KOPT-K1 (cell line): ENCODE data around the gene METRN.

Experiments
- H3K27ac ChIP-seq: fragments of 200-600 bp; sonication (generic); 2 replicates; pipeline ENCODE4 v1.5.1; 2016; ENCODE audit warnings: antibody characterized with exemption, mild to moderate bottlenecking, low read depth, low read length; ENCODE audit not compliant: poor library complexity, severe bottlenecking
- H3K36me3 ChIP-seq: fragments of 200-600 bp; sonication (generic); 2 replicates; pipeline ENCODE4 v1.5.1; 2017; ENCODE audit warnings: antibody characterized with exemption, mild to moderate bottlenecking, low read length, moderate library complexity; ENCODE audit not compliant: insufficient read depth
- H3K9me3 ChIP-seq: fragments of 200-600 bp; sonication (generic); 2 replicates; pipeline ENCODE4 v1.5.1; 2017; ENCODE audit warnings: antibody characterized with exemption, low read length, mild to moderate bottlenecking; ENCODE audit not compliant: insufficient read depth, poor library complexity, severe bottlenecking

Gene METRN

DNA sequence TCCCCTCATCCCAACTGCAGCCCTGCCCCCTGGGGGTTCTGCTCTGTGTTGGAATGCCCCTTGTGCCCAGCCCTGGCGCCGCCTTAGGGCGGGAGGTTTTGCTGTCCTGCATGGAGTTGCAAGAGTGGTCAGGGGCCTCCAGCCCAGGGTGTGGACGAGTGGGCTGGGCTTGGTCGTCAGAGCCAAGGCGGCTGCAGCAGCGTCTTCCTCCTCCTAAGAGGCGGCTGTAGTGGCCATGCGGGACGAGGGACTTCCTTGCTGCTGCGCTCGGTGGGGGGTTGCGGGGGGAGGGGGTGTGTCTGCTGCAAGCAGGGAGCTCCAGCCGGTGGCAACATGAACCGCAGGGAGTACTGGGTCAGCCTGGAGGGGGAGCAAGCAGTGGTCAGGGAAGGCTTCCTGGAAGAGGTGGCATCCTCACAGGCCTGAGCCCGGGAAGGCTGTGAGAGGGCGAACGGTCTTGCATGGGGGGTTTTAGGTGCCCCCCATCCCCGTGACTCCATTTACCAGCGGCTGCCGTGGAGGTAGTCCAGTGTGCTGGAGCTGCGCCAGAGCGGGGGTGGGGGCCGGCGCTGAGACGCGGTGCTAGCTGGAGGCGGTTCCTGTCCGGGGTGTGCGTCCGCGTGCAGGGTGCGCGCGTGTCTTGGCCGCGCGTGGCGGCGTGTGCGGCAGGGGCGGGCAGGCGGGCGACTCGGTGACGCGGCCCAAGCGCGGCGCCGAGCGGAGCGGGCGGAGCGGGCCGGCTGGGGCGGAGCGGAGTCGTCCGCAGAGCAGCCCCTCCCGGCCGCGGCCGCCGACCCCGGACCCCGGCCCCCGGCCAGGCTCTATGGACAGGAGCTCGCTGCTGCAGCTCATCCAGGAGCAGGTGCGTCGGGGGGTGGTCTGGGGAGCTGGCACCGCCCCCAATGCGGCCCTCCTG lies 39.7 kb upstream of the METRN start, which contains the start of gene RHBDL1:
Gene RHBDL1, plus strand, starts transcription at position 704 of the 916 bp plus-strand sequence. Its CDS starts 120 bp downstream, at position 824.
- peaks cover 56% of the 10 kb centered on the region for H3K36me3 ChIP-seq

DNA sequence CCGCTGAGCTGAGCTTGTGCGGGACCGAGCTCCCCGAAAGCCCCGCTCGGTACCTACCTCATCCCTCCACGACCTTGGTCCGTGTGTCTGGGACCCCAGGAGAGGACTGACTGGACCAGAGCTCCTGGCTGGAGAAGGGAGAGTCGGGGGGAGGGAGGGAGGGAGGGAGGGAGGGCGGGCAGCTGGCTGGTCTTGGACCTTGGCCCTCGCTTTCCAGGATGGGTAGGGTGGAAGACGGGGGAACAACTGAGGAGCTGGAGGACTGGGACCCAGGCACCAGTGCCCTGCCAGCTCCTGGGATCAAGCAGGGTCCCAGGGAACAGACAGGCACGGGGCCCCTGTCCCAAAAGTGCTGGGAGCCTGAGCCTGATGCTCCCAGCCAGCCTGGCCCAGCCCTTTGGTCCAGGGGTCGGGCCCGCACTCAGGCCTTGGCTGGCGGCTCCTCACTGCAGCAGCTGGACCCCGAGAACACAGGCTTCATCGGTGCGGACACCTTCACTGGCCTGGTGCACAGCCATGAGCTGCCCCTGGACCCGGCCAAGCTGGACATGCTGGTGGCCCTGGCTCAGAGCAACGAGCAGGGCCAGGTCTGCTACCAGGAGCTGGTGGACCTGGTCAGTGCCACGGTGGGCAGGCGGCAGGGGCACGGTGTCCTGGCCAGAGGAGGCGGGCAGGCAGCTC lies 38.9 kb upstream of the METRN start:
- H3K9me3 ChIP-seq = no peaks in the 10 kb centered on the region
- peaks cover 48% of the 10 kb centered on the region for H3K36me3 ChIP-seq
- no peak overlapping the region for H3K27ac ChIP-seq

More for the DNA sequence above, 39.7 kb upstream of the METRN start, which contains the start of gene RHBDL1:
- no peak within 1 kb of the TSS for H3K27ac ChIP-seq
- no peaks in the 10 kb centered on the region for H3K9me3 ChIP-seq

DNA sequence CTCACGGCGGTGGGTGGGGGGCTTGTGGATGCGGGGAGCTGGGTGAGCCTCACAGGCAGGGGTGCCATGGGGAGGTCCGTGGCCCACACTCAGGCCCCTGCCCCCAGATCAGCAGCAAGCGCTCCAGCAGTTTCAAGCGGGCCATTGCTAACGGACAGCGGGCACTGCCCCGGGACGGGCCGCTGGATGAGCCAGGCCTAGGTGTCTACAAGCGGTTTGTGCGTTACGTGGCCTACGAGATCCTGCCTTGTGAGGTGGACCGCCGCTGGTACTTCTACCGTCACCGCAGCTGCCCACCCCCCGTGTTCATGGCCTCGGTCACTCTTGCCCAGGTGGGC lies 38.4 kb upstream of the METRN start:
- Histone ChIP-seq H3K36me3 (peaks cover 46% of the 10 kb centered on the region), H3K27ac (no peak overlapping the region), H3K9me3 (no peaks in the 10 kb centered on the region)

DNA sequence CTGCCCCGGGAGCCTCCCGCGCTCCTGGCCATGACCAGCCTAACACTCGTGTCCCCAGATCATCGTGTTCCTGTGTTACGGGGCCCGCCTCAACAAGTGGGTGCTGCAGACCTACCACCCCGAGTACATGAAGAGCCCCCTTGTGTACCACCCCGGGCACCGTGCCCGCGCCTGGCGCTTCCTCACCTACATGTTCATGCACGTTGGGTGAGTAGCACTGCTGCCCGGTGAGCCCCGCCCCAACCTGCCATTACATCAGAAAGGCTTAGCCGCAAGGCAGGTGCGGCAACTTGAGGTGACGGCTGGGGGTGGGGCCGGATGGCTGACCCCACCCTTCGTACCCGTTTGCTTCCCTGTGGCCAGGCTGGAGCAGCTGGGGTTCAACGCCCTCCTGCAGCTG lies 38.0 kb upstream of the METRN start:
- Histone ChIP-seq H3K27ac (no peak overlapping the region), H3K9me3 (no peaks in the 10 kb centered on the region), H3K36me3 (peaks cover 46% of the 10 kb centered on the region)

DNA sequence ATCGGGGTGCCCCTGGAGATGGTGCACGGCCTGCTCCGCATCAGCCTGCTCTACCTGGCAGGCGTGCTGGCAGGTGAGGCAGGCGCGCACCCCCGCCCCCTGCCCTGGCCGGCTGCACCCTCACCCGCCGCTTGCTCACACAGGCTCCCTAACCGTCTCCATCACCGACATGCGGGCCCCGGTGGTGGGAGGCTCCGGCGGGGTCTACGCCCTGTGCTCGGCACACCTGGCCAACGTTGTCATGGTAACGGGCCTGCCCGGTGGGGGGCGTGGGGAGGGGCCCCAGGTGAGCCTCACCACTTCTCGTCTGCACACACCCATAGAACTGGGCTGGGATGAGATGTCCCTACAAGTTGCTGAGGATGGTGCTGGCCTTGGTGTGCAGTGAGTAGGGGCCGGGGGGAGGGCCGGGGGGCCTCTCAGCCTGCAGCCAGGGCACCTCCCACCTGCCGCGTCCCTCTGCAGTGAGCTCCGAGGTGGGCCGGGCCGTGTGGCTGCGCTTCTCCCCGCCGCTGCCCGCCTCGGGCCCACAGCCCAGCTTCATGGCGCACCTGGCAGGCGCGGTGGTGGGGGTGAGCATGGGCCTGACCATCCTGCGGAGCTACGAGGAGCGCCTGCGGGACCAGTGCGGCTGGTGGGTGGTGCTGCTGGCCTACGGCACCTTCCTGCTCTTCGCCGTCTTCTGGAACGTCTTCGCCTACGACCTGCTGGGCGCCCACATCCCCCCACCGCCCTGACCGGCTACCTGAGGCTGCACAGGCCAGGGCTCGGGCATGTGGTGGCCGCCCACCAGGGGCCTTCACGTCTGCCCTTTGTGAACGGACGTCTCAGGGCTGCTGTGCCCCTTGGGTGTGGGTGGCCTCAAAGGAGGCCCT lies 37.4 kb upstream of the METRN start:
- Histone ChIP-seq H3K9me3 (no peaks in the 10 kb centered on the region), H3K36me3 (peaks cover 46% of the 10 kb centered on the region), H3K27ac (no peak overlapping the region)

DNA sequence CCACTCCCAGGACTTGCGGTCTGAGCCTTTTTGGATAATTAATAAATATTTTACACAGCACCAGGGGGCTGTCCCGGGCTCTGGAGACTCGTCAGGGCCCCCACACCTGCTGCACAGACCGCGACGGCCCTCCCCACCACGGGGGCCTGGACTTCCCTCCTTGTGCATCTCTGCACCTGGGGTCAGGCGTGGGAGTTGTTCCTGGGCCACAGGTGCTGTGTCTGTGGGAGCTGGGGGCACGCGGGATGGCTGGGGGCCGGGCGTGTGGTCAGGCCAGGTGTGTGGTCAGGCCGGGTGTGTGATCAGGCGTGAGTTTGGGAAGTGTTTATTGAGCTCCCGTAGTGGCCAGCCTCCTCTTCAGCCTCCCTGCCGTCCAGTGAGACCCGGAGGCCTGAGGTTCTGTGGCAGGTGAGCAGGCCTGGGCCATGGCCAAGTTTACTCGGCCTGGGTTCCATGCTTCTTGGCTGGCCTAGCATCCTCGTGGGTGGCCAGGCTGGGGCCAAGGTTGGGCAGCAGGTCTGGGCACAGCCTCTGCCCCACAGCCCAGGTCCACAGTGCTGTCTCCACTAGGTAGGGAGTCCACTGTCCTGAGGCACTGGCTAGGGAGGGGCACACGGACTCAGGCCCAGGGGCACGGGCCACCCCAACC lies 36.6 kb upstream of the METRN start:
- Histone ChIP-seq H3K36me3 (peaks cover 46% of the 10 kb centered on the region), H3K27ac (no peak overlapping the region), H3K9me3 (no peaks in the 10 kb centered on the region)

DNA sequence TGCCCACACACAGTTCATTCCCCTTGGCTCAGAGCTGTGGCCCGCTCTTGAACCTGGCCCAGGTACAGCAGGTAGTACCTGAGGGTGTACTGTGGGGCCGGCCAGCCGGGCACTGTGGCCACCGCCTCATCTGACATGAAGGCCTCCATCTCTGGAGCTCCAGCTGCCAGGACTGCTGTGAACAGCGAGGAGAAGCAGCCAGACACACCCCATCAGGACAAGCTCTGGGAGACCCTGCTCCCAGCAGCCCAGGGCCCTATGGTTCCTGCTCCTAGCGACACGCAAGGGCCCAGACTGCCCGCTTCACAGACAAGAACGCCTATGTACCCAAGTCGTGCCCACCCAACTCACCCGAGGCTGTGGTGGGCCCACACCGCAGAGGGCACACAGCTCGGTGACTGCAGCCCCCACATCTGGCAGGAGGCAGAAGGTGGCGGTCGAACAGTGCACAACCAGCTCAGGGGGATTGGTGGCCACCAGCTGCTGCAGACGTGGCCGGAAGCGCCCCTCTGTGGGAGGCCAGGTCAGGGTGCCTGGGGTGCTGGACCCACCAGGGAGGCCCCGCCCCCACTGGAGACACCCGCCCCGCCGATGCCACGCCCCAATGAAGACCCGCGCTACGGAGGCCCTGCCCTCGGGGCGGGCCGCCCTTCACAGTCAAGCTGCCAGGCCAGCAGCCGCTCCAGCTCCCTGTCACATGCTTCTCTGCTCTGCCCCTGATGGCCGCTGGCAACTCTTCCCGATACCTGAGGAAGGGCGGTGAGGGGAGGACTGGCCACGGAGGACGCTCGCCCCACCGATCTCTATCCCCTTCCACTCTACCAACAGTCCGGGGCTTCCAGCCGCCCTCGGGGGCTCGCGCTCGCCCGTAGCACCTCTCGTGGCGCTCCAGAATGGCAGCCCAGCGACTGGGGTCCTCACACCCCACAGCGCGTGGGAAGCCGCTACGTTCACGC lies 35.8 kb upstream of the METRN start:
- Histone ChIP-seq H3K27ac (no peak overlapping the region), H3K36me3 (peaks cover 39% of the 10 kb centered on the region), H3K9me3 (no peaks in the 10 kb centered on the region)

DNA sequence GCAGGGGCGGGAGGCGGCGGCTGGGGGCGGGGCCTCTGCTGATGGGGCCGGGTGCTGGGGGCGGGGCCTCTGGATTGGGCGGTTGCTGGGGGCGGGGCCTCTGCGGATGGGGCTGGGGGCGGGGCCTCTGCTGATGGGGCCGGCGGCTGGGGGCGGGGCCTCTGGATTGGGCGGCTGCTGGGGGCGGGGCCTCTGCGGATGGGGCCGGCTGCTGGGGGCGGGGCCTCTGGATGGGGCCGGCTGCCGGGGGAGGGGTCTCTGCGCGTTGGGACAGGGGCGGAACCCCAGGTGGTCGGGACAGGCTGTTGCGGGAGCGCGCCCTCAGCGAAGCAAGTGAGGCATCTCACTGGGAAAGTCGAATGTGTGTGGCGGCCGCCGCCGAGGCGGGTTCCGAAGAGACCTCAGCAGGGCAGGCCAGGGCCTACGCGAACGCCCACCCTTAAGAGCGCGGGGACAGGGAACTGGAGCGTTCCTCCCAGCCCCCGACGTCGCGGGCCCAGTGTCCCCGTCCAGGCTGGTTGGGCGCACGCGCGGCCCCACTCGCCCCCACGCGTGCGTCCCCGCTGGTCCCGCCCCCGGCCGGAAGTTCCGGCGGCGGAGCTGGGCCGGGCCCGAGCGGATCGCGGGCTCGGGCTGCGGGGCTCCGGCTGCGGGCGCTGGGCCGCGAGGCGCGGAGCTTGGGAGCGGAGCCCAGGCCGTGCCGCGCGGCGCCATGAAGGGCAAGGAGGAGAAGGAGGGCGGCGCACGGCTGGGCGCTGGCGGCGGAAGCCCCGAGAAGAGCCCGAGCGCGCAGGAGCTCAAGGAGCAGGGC lies 34.9 kb upstream of the METRN start, which contains the start of gene STUB1:
Gene STUB1, plus strand, starts transcription at position 597 of the 811 bp plus-strand sequence. Its CDS starts 116 bp downstream, at position 713.
- peak within 1 kb of the TSS; percentile 72 for H3K27ac ChIP-seq
- peaks cover 30% of the 10 kb centered on the region for H3K36me3 ChIP-seq

DNA sequence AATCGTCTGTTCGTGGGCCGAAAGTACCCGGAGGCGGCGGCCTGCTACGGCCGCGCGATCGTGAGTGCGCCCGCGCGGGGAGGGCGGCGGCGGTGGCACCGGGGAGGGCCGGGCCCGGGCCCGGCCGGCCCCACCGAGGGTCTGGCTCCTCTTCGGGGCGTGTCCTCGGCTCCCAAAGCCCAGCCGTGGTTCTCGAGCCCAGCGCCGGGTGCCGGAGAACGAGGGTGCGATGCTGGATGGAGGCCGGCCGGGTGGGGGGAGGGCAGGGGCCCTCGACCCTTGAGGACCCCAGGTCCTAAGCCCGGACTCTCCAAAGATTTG lies 34.3 kb upstream of the METRN start:
- Histone ChIP-seq H3K27ac (peak overlapping the region; percentile 72), H3K9me3 (no peaks in the 10 kb centered on the region), H3K36me3 (peaks cover 35% of the 10 kb centered on the region)

More for the DNA sequence above, 34.9 kb upstream of the METRN start, which contains the start of gene STUB1:
- H3K9me3 ChIP-seq = no peaks in the 10 kb centered on the region

DNA sequence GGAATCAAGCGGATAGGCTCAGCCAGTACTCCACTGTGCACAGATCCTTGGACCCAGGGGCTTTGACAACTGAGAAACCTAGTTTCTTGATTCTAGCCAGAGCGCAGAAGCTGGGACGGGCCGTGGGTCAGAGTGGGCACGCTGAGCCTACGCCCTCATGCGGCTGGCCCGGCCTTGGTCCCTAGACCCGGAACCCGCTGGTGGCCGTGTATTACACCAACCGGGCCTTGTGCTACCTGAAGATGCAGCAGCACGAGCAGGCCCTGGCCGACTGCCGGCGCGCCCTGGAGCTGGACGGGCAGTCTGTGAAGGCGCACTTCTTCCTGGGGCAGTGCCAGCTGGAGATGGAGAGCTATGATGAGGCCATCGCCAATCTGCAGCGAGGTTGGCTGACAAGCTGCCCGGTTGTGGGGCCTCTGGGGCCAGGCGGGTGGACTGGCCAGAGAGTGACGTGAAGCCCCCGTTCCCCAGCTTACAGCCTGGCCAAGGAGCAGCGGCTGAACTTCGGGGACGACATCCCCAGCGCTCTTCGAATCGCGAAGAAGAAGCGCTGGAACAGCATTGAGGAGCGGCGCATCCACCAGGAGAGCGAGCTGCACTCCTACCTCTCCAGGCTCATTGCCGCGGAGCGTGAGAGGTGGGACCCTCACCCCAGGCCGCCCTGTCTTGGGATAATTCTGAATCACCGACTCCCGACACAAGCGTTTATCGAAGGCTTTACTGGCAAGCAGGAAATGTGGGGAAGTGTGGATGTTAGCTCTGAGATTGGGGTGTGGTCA lies 33.8 kb upstream of the METRN start:
- peaks cover 41% of the 10 kb centered on the region for H3K36me3 ChIP-seq
- no peaks in the 10 kb centered on the region for H3K9me3 ChIP-seq
- H3K27ac ChIP-seq = peak overlapping the region; percentile 72

DNA sequence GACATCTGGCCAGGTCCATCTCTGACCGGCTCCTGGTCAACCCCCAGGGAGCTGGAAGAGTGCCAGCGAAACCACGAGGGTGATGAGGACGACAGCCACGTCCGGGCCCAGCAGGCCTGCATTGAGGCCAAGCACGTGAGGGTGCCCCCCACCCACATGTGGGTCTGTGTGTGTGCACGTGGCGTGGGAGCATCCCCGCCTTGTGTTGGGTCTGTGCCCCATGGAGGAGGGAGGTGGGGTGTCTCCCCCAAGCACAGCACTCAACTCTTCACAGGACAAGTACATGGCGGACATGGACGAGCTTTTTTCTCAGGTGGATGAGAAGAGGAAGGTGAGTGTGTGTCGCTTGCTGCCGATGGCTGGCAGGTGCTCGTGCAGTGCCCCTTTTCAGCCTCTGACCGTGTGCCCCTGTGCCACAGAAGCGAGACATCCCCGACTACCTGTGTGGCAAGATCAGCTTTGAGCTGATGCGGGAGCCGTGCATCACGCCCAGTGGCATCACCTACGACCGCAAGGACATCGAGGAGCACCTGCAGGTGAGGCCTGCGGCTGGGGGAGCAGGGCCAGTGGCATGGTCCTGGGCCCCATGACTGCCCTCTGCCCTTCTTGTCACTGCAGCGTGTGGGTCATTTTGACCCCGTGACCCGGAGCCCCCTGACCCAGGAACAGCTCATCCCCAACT lies 33.0 kb upstream of the METRN start:
- no peaks in the 10 kb centered on the region for H3K9me3 ChIP-seq
- H3K36me3 ChIP-seq = peaks cover 45% of the 10 kb centered on the region
- no peak overlapping the region for H3K27ac ChIP-seq
